ENCODE measurements around the gene GPX2.

GPX2 gene

GRCh38 chr14:64919618-64920017, 22.9 kb downstream of the GPX2 start:
- H3K4ac ChIP-seq (ENCODE audit: low read depth in 1 of 2, low read length in 2 of 2), result no peak overlapping the region
- H3K4me1 ChIP-seq (ENCODE audit: control insufficient read depth, insufficient read depth, low read depth, low read length), result peaks cover 6% of the 10 kb centered on the region
- H3K18ac ChIP-seq (ENCODE audit: low read depth in 1 of 2, low read length in 2 of 2), result no peak overlapping the region
- H4K91ac ChIP-seq (ENCODE audit: low read length), result no peak overlapping the region
- no peaks in the 10 kb centered on the region for H3K9me3 ChIP-seq (ENCODE audit: control insufficient read depth, low read length)
- H2BK120ac ChIP-seq (ENCODE audit: low read depth, low read length), result no peak overlapping the region
- H3K23ac ChIP-seq (ENCODE audit: low read length in 2 of 2), result no peak overlapping the region
- H3K14ac ChIP-seq (ENCODE audit: low read length in 2 of 2), result no peak overlapping the region
- H3K4me2 ChIP-seq (ENCODE audit: low read length, poor library complexity, severe bottlenecking), result no peak overlapping the region
- WGBS, result 96% methylated on average over 5 of the region's 5 CpGs
- no peak for DNase-seq
- no peak overlapping the region for H3K4me3 ChIP-seq (ENCODE audit: insufficient read depth in 1 of 2, low read depth in 1 of 2, low read length in 2 of 2)
- H2BK12ac ChIP-seq (ENCODE audit: low read length in 2 of 2), result no peak overlapping the region
- no peak overlapping the region for H2BK15ac ChIP-seq (ENCODE audit: low read depth, poor library complexity, severe bottlenecking)
- peaks cover 0 to 16% of the 10 kb centered on the region in 2 experiments for H3K36me3 ChIP-seq (ENCODE audit: control insufficient read depth in 1 of 2, insufficient read depth in 2 of 2, low read depth in 1 of 2, low read length in 2 of 2)
- H3K27me3 ChIP-seq (ENCODE audit: control insufficient read depth in 1 of 2, insufficient read depth in 1 of 2, low read length in 2 of 2), result no peaks in the 10 kb centered on the region
- no peak overlapping the region for H2AFZ ChIP-seq (ENCODE audit: low read depth, low read length)
- no peak overlapping the region for H4K8ac ChIP-seq (ENCODE audit: low read length)
- H2AK5ac ChIP-seq (ENCODE audit: low read length, severe bottlenecking), result no peak overlapping the region
- no peak overlapping the region for H3K27ac ChIP-seq (ENCODE audit: low read length, poor library complexity, severe bottlenecking)
- peaks cover 6% of the 10 kb centered on the region for H3K79me1 ChIP-seq (replicated peaks; ENCODE audit: low read length, poor library complexity, severe bottlenecking)
- no peak overlapping the region for H2BK5ac ChIP-seq (ENCODE audit: low read depth, low read length, poor library complexity, severe bottlenecking)
- no peak overlapping the region for H3K9ac ChIP-seq (ENCODE audit: low read length)

GRCh38 chr14:64919215-64919614, 23.3 kb downstream of the GPX2 start:
- Histone ChIP-seq H3K14ac (ENCODE audit: low read length in 2 of 2) (no peak overlapping the region), H3K27ac (ENCODE audit: low read length, poor library complexity, severe bottlenecking) (no peak overlapping the region), H3K18ac (ENCODE audit: low read depth in 1 of 2, low read length in 2 of 2) (no peak overlapping the region), H3K4me1 (ENCODE audit: control insufficient read depth, insufficient read depth, low read depth, low read length) (peaks cover 6% of the 10 kb centered on the region), H3K9me3 (ENCODE audit: control insufficient read depth, low read length) (no peaks in the 10 kb centered on the region), H3K4ac (ENCODE audit: low read depth in 1 of 2, low read length in 2 of 2) (no peak overlapping the region), H2BK120ac (ENCODE audit: low read depth, low read length) (no peak overlapping the region), H2BK12ac (ENCODE audit: low read length in 2 of 2) (no peak overlapping the region), H3K4me3 (ENCODE audit: insufficient read depth in 1 of 2, low read depth in 1 of 2, low read length in 2 of 2) (no peak overlapping the region), H3K36me3 (ENCODE audit: control insufficient read depth in 1 of 2, insufficient read depth in 2 of 2, low read depth in 1 of 2, low read length in 2 of 2) (peaks cover 0 to 12% of the 10 kb centered on the region in 2 experiments), H3K79me1 (replicated peaks; ENCODE audit: low read length, poor library complexity, severe bottlenecking) (peaks cover 6% of the 10 kb centered on the region), H2BK5ac (ENCODE audit: low read depth, low read length, poor library complexity, severe bottlenecking) (no peak overlapping the region), H3K4me2 (ENCODE audit: low read length, poor library complexity, severe bottlenecking) (no peak overlapping the region), H4K91ac (ENCODE audit: low read length) (no peak overlapping the region), H2BK15ac (ENCODE audit: low read depth, poor library complexity, severe bottlenecking) (no peak overlapping the region), H3K23ac (ENCODE audit: low read length in 2 of 2) (no peak overlapping the region), H4K8ac (ENCODE audit: low read length) (no peak overlapping the region), H2AK5ac (ENCODE audit: low read length, severe bottlenecking) (no peak overlapping the region), H3K9ac (ENCODE audit: low read length) (peak overlapping the region; percentile 32), H2AFZ (ENCODE audit: low read depth, low read length) (no peak overlapping the region), H3K27me3 (ENCODE audit: control insufficient read depth in 1 of 2, insufficient read depth in 1 of 2, low read length in 2 of 2) (no peaks in the 10 kb centered on the region)
- no peak for DNase-seq

GRCh38 chr14:64918216-64918615, 24.3 kb downstream of the GPX2 start:
- H3K18ac ChIP-seq (ENCODE audit: low read depth in 1 of 2, low read length in 2 of 2), result no peak overlapping the region
- H4K8ac ChIP-seq (ENCODE audit: low read length), result no peak overlapping the region
- no peak overlapping the region for H2AFZ ChIP-seq (ENCODE audit: low read depth, low read length)
- peaks cover 6% of the 10 kb centered on the region for H3K79me1 ChIP-seq (replicated peaks; ENCODE audit: low read length, poor library complexity, severe bottlenecking)
- peak overlapping the region in 1 of 2 experiments; percentile 30 for H3K4me3 ChIP-seq (ENCODE audit: insufficient read depth in 1 of 2, low read depth in 1 of 2, low read length in 2 of 2)
- H2AK5ac ChIP-seq (ENCODE audit: low read length, severe bottlenecking), result no peak overlapping the region
- no peaks in the 10 kb centered on the region for H3K9me3 ChIP-seq (ENCODE audit: control insufficient read depth, low read length)
- H4K91ac ChIP-seq (ENCODE audit: low read length), result no peak overlapping the region
- H3K23ac ChIP-seq (ENCODE audit: low read length in 2 of 2), result no peak overlapping the region
- 100% methylated on average over 4 of the region's 4 CpGs for WGBS
- H3K36me3 ChIP-seq (ENCODE audit: control insufficient read depth in 1 of 2, insufficient read depth in 2 of 2, low read depth in 1 of 2, low read length in 2 of 2), result peaks cover 0 to 6% of the 10 kb centered on the region in 2 experiments
- H3K27me3 ChIP-seq (ENCODE audit: control insufficient read depth in 1 of 2, insufficient read depth in 1 of 2, low read length in 2 of 2), result no peaks in the 10 kb centered on the region
- peaks cover 6% of the 10 kb centered on the region for H3K4me1 ChIP-seq (ENCODE audit: control insufficient read depth, insufficient read depth, low read depth, low read length)
- no peak overlapping the region for H2BK5ac ChIP-seq (ENCODE audit: low read depth, low read length, poor library complexity, severe bottlenecking)
- DNase-seq, result no peak
- H3K9ac ChIP-seq (ENCODE audit: low read length), result peak overlapping the region; percentile 32
- no peak overlapping the region for H3K4me2 ChIP-seq (ENCODE audit: low read length, poor library complexity, severe bottlenecking)
- H2BK12ac ChIP-seq (ENCODE audit: low read length in 2 of 2), result no peak overlapping the region
- no peak overlapping the region for H3K14ac ChIP-seq (ENCODE audit: low read length in 2 of 2)
- no peak overlapping the region for H2BK15ac ChIP-seq (ENCODE audit: low read depth, poor library complexity, severe bottlenecking)
- no peak overlapping the region for H2BK120ac ChIP-seq (ENCODE audit: low read depth, low read length)
- no peak overlapping the region for H3K27ac ChIP-seq (ENCODE audit: low read length, poor library complexity, severe bottlenecking)
- H3K4ac ChIP-seq (ENCODE audit: low read depth in 1 of 2, low read length in 2 of 2), result no peak overlapping the region

GRCh38 chr14:64915797-64916196, 26.7 kb downstream of the GPX2 start:
- Histone ChIP-seq H2AFZ (ENCODE audit: low read depth, low read length) (no peak overlapping the region), H4K91ac (ENCODE audit: low read length) (no peak overlapping the region), H3K27me3 (ENCODE audit: control insufficient read depth in 1 of 2, insufficient read depth in 1 of 2, low read length in 2 of 2) (peaks cover 0 to 4% of the 10 kb centered on the region in 2 experiments), H2BK15ac (ENCODE audit: low read depth, poor library complexity, severe bottlenecking) (no peak overlapping the region), H3K4me2 (ENCODE audit: low read length, poor library complexity, severe bottlenecking) (no peak overlapping the region), H3K4ac (ENCODE audit: low read depth in 1 of 2, low read length in 2 of 2) (no peak overlapping the region), H3K36me3 (ENCODE audit: control insufficient read depth in 1 of 2, insufficient read depth in 2 of 2, low read depth in 1 of 2, low read length in 2 of 2) (no peaks in the 10 kb centered on the region), H3K9me3 (ENCODE audit: control insufficient read depth, low read length) (no peaks in the 10 kb centered on the region), H3K27ac (ENCODE audit: low read length, poor library complexity, severe bottlenecking) (no peak overlapping the region), H3K79me1 (replicated peaks; ENCODE audit: low read length, poor library complexity, severe bottlenecking) (peaks cover 2% of the 10 kb centered on the region), H3K18ac (ENCODE audit: low read depth in 1 of 2, low read length in 2 of 2) (no peak overlapping the region), H2BK120ac (ENCODE audit: low read depth, low read length) (no peak overlapping the region), H2BK5ac (ENCODE audit: low read depth, low read length, poor library complexity, severe bottlenecking) (no peak overlapping the region), H4K8ac (ENCODE audit: low read length) (no peak overlapping the region), H3K9ac (ENCODE audit: low read length) (no peak overlapping the region), H3K4me3 (ENCODE audit: insufficient read depth in 1 of 2, low read depth in 1 of 2, low read length in 2 of 2) (peak overlapping the region in 1 of 2 experiments; percentile 88), H2BK12ac (ENCODE audit: low read length in 2 of 2) (no peak overlapping the region), H3K4me1 (ENCODE audit: control insufficient read depth, insufficient read depth, low read depth, low read length) (peaks cover 6% of the 10 kb centered on the region), H2AK5ac (ENCODE audit: low read length, severe bottlenecking) (no peak overlapping the region), H3K23ac (ENCODE audit: low read length in 2 of 2) (no peak overlapping the region), H3K14ac (ENCODE audit: low read length in 2 of 2) (no peak overlapping the region)
- DNase-seq, result no peak
- WGBS, result no CpG with 5 or more reads among the region's 2 CpGs

All from mesenchymal stem cell (in vitro differentiated cells and primary cell).